Natural killer cell (primary cell): ENCODE data around the gene TEKTIP1. TPM values are rescaled to one million over a fixed set of nuclear protein-coding genes. Genes with fewer than 3 reads are reported as not detected.
A peak's percentile ranks its signal among the peaks of the same experiment; 100 is the strongest.

Source experiments
- ATAC-seq, 3 donors: fragments of 150-1000 bp in 2 of 3; fragments of 200-7000 bp in 1 of 3; cut with Tn5 transposase; 1 replicate in 1 of 3; 2 replicates in 2 of 3; pipeline ENCODE4 v1.10.0; 2021; ENCODE audit warnings: mild to moderate bottlenecking in 2 of 3, moderate library complexity in 2 of 3
- DNase-seq, 2 donors: peaks; one replicate each; pipeline versions ENCODE4 v3.0.0 to v3.0.0-alpha.2; 2013 to 2021; ENCODE audit warnings: mixed read lengths in 1 of 2
- H3K27ac ChIP-seq: one replicate; pipeline ENCODE4 v1.5.1; 2013; ENCODE audit warnings: mild to moderate bottlenecking, low read length
- H3K27me3 ChIP-seq: one replicate; pipeline ENCODE4 v1.6.1; 2013; ENCODE audit warnings: low read length; ENCODE audit not compliant: control insufficient read depth, insufficient read depth
- H3K36me3 ChIP-seq: one replicate; pipeline ENCODE4 v1.6.1; 2013; ENCODE audit warnings: low read length; ENCODE audit not compliant: control insufficient read depth, insufficient read depth
- H3K4me1 ChIP-seq: one replicate; pipeline ENCODE4 v1.6.1; 2013; ENCODE audit warnings: low read length; ENCODE audit not compliant: control insufficient read depth, insufficient read depth
- H3K4me3 ChIP-seq: one replicate; pipeline ENCODE4 v1.5.1; 2013; ENCODE audit warnings: low read length
- H3K9me3 ChIP-seq: one replicate; pipeline ENCODE4 v1.6.1; 2013; ENCODE audit warnings: low read length; ENCODE audit not compliant: control insufficient read depth, insufficient read depth
- H3K27ac Mint-ChIP-seq, 2 donors: one replicate each; pipeline ENCODE4 v1.8.0; 2022; ENCODE audit warnings: mild to moderate bottlenecking in 2 of 2, mixed read lengths in 2 of 2, moderate library complexity in 1 of 2
- H3K27me3 Mint-ChIP-seq, 2 donors: one replicate each; pipeline ENCODE4 v1.8.0; 2022; ENCODE audit warnings: low read depth in 2 of 2, mixed read lengths in 2 of 2
- H3K36me3 Mint-ChIP-seq: one replicate; pipeline ENCODE4 v1.8.0; 2022; ENCODE audit warnings: mixed read lengths
- H3K4me1 Mint-ChIP-seq, 2 donors: one replicate each; pipeline ENCODE4 v1.8.0; 2022; ENCODE audit warnings: mixed read lengths in 2 of 2
- H3K4me3 Mint-ChIP-seq: one replicate; pipeline ENCODE4 v1.8.0; 2022; ENCODE audit warnings: mild to moderate bottlenecking, moderate library complexity, mixed read lengths
- H3K9me3 Mint-ChIP-seq, 2 donors: one replicate each; pipeline ENCODE4 v1.8.0; 2022; ENCODE audit warnings: mixed read lengths in 2 of 2
- CTCF ChIP-seq: fragments of 200-600 bp; IDR thresholded peaks from one replicate; pipeline ENCODE4 v1.8.0; 2022; ENCODE audit warnings: antibody characterized with exemption
- WGBS: methylation state at CpG from one replicate; pipeline ENCODE4 v1.1.7; 2013; ENCODE audit warnings: missing lambda C conversion rate; ENCODE audit not compliant: insufficient coverage; 5-methylcytosine and 5-hydroxymethylcytosine counted together
- intact Hi-C: fragments of 100-400 bp; cut with micrococcal nuclease; formaldehyde crosslinking; loops from one replicate; pipeline ENCODE4 v1.14.2; 2022
- total RNA-seq, 4 donors: library from RNA; stranded (reverse); fragments of 120-200 nt in 1 of 4; gene quantifications; one replicate each; pipeline versions ENCODE4 v1.2.3 to v1.2.4, GENCODE V29; 2013 to 2022

The TEKTIP1 gene
- total RNA-seq, 3 donors from 2014 or later (not counting 1 experiment from before 2014, with no cell fraction given), result 5.9 to 11.6 (median 6.4) TPM

- Histone ChIP-seq H3K9me3 (no peaks in the 10 kb centered on the region), H3K36me3 (no peaks in the 10 kb centered on the region), H3K4me3 (peak within 1 kb of the TSS; percentile 25), H3K27ac (no peak within 1 kb of the TSS), H3K27me3 (no peaks in the 10 kb centered on the region), H3K4me1 (peaks cover 12% of the 10 kb centered on the region)
- ATAC-seq (peak in 2 of 3 donors; percentile 24 to 37), DNase-seq (peak in 1 of 2 donors; percentile 33)
- no peaks in the 10 kb centered on the region for H3K4me1 Mint-ChIP-seq
- no peaks in the 10 kb centered on the region for H3K9me3 Mint-ChIP-seq
- no peak within 1 kb of the TSS for H3K4me3 Mint-ChIP-seq
- H3K27ac Mint-ChIP-seq, result no peak within 1 kb of the TSS
- TF ChIP-seq CTCF, result no peak
- H3K36me3 Mint-ChIP-seq, result no peaks in the 10 kb centered on the region
- H3K27me3 Mint-ChIP-seq, result no peaks in the 10 kb centered on the region
- intact Hi-C loops, result no loop called here
- 2% methylated on average over 84 of the region's 84 CpGs for WGBS
Measured at GRCh38 chr19:3585301-3586126, 46.5 kb downstream of the TEKTIP1 start, which contains the start of gene GIPC3. Gene GIPC3, plus strand, starts transcription at chr19:3585478. Its CDS starts 120 bp downstream, at chr19:3585598.

- ATAC-seq, result peak in 2 of 3 donors; percentile 45 to 47
- Histone ChIP-seq H3K9me3 (no peaks in the 10 kb centered on the region), H3K27me3 (no peaks in the 10 kb centered on the region), H3K4me1 (peaks cover 12% of the 10 kb centered on the region), H3K36me3 (no peaks in the 10 kb centered on the region), H3K4me3 (peak overlapping the region; percentile 25), H3K27ac (no peak overlapping the region)
- H3K9me3 Mint-ChIP-seq, result no peaks in the 10 kb centered on the region
- peak; percentile 57 for TF ChIP-seq CTCF
- intact Hi-C loops, result no loop called here
- H3K36me3 Mint-ChIP-seq, result no peaks in the 10 kb centered on the region
- 39% methylated on average over 15 of the region's 16 CpGs for WGBS
- H3K27me3 Mint-ChIP-seq, result no peaks in the 10 kb centered on the region
- peak in 1 of 2 donors; percentile 70 for DNase-seq
- H3K4me1 Mint-ChIP-seq, result no peaks in the 10 kb centered on the region
- H3K27ac Mint-ChIP-seq, result no peak overlapping the region
- no peak overlapping the region for H3K4me3 Mint-ChIP-seq
Measured at GRCh38 chr19:3586127-3586626, 47.2 kb downstream of the TEKTIP1 start.

GRCh38 chr19:3586707-3587346 is 47.9 kb downstream of the TEKTIP1 start:
- no peaks in the 10 kb centered on the region for H3K9me3 Mint-ChIP-seq
- H3K36me3 ChIP-seq, result no peaks in the 10 kb centered on the region
- 91% methylated on average over 31 of the region's 31 CpGs for WGBS
- DNase-seq, result no peak
- no peaks in the 10 kb centered on the region for H3K27me3 Mint-ChIP-seq
- peaks cover 12% of the 10 kb centered on the region for H3K4me1 ChIP-seq
- no peaks in the 10 kb centered on the region for H3K27me3 ChIP-seq
- no peak overlapping the region for H3K27ac Mint-ChIP-seq
- no peak overlapping the region for H3K27ac ChIP-seq
- intact Hi-C loops, result no loop called here
- no peak overlapping the region for H3K4me3 Mint-ChIP-seq
- no peaks in the 10 kb centered on the region for H3K4me1 Mint-ChIP-seq
- H3K9me3 ChIP-seq, result no peaks in the 10 kb centered on the region
- no peak for ATAC-seq
- no peak for TF ChIP-seq CTCF
- H3K36me3 Mint-ChIP-seq, result no peaks in the 10 kb centered on the region
- no peak overlapping the region for H3K4me3 ChIP-seq
